ENCODE measurements around the gene CAMKMT. TPM values are rescaled to one million over a fixed set of nuclear protein-coding genes. Genes with fewer than 3 reads are reported as not detected.

The CAMKMT gene
- total RNA-seq, 1 experiment from 2014 or later, result 12.5 TPM

DNA sequence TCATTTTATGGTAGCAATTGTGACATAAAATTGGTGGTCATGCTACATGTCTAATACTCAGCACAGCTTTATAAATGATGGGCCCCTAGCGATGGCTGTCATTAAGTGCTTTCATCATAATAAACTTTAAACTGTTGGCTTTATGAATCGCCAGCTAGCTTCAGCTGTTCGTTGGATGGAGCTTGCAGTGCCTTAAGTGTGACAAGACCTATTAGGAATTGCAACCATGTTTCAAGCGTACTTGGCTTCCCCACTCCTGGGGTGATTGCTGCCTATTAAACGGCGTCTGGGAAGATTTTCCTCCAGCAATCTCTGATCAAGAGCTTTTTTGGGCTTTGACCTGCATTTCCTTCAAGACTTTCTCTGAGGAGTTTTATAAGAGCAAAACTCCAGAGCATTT, 415.3 kb downstream of the CAMKMT start:
- peaks cover 40% of the 10 kb centered on the region for H3K27me3 ChIP-seq (replicated peaks; ENCODE audit: insufficient read depth, low read depth, low read length, poor library complexity)
- ChIA-PET POLR2A (ENCODE audit: low non-redundant PET) (no interaction called here), CTCF (no interaction called here)
- TF ChIP-seq, protein P1, sequence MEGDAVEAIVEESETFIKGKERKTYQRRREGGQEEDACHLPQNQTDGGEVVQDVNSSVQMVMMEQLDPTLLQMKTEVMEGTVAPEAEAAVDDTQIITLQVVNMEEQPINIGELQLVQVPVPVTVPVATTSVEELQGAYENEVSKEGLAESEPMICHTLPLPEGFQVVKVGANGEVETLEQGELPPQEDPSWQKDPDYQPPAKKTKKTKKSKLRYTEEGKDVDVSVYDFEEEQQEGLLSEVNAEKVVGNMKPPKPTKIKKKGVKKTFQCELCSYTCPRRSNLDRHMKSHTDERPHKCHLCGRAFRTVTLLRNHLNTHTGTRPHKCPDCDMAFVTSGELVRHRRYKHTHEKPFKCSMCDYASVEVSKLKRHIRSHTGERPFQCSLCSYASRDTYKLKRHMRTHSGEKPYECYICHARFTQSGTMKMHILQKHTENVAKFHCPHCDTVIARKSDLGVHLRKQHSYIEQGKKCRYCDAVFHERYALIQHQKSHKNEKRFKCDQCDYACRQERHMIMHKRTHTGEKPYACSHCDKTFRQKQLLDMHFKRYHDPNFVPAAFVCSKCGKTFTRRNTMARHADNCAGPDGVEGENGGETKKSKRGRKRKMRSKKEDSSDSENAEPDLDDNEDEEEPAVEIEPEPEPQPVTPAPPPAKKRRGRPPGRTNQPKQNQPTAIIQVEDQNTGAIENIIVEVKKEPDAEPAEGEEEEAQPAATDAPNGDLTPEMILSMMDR (conservative IDR thresholded peaks at IDR 0.05; ENCODE audit: low read depth, low read length), result no peak
- TF ChIP-seq EZH2 (IDR thresholded peaks at IDR 0.05; ENCODE audit: borderline replicate concordance, low read depth, low read length, poor library complexity, severe bottlenecking), result no peak
- no peak for DNase-seq (ENCODE audit: low spot score)
- H3K27ac ChIP-seq (ENCODE audit: low read depth, low read length, poor library complexity, severe bottlenecking), result no peak overlapping the region
- peaks cover 36% of the 10 kb centered on the region for H3K4me1 ChIP-seq (ENCODE audit: insufficient read depth, low read length, poor library complexity, severe bottlenecking)
- H3K4me3 ChIP-seq (ENCODE audit: low read depth, low read length, poor library complexity, severe bottlenecking), result peak overlapping the region; percentile 14
- intact Hi-C loops (cut with micrococcal nuclease; ENCODE audit: unreplicated experiment), result loop anchor here (1.0 kb wide), 1 partner anchor 8 kb away; no protein-coding TSS in a partner anchor
- no TSS peak for BruUV-seq (replicated peaks)
- no peaks in the 10 kb centered on the region for H3K9me3 ChIP-seq (ENCODE audit: low read depth, low read length, poor library complexity, severe bottlenecking)
- H3K36me3 ChIP-seq (ENCODE audit: insufficient read depth, low read length, poor library complexity, severe bottlenecking), result no peaks in the 10 kb centered on the region

DNA sequence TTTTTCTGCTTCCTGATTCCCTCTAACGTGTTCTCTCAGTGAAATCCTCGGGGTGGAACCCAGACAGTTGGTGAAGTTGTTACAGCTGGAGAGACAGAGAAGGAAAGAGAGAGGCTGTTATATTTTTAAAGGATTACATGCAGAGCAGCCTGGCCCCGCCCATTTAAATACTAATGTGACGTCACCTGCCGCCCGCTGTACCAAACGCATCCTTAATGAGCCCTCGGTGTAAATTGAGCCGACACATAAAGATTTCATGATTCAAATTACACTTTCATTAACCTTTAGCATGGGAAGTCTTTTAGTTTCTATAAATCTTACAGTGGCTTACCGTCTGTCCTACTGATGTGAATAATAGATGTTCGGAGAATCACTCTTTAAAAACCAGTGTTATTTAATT, 415.8 kb downstream of the CAMKMT start:
- no peaks in the 10 kb centered on the region for H3K36me3 ChIP-seq (ENCODE audit: insufficient read depth, low read length, poor library complexity, severe bottlenecking)
- BruUV-seq (replicated peaks), result no TSS peak
- no peaks in the 10 kb centered on the region for H3K9me3 ChIP-seq (ENCODE audit: low read depth, low read length, poor library complexity, severe bottlenecking)
- POLR2A ChIA-PET (ENCODE audit: low non-redundant PET), result no interaction called here
- CTCF ChIA-PET, result no interaction called here
- H3K27me3 ChIP-seq (replicated peaks; ENCODE audit: insufficient read depth, low read depth, low read length, poor library complexity), result peaks cover 35% of the 10 kb centered on the region
- intact Hi-C loops (cut with micrococcal nuclease; ENCODE audit: unreplicated experiment), result loop anchor here (1.0 kb wide), 1 partner anchor 8 kb away; no protein-coding TSS in a partner anchor
- H3K27ac ChIP-seq (ENCODE audit: low read depth, low read length, poor library complexity, severe bottlenecking), result peak overlapping the region; percentile 10
- peak; percentile 88 for DNase-seq (ENCODE audit: low spot score)
- TF ChIP-seq EZH2 (IDR thresholded peaks at IDR 0.05; ENCODE audit: borderline replicate concordance, low read depth, low read length, poor library complexity, severe bottlenecking), result no peak
- TF ChIP-seq, protein P1 (conservative IDR thresholded peaks at IDR 0.05; ENCODE audit: low read depth, low read length), result no peak
- peak overlapping the region; percentile 14 for H3K4me3 ChIP-seq (ENCODE audit: low read depth, low read length, poor library complexity, severe bottlenecking)
- peaks cover 36% of the 10 kb centered on the region for H3K4me1 ChIP-seq (ENCODE audit: insufficient read depth, low read length, poor library complexity, severe bottlenecking)

DNA sequence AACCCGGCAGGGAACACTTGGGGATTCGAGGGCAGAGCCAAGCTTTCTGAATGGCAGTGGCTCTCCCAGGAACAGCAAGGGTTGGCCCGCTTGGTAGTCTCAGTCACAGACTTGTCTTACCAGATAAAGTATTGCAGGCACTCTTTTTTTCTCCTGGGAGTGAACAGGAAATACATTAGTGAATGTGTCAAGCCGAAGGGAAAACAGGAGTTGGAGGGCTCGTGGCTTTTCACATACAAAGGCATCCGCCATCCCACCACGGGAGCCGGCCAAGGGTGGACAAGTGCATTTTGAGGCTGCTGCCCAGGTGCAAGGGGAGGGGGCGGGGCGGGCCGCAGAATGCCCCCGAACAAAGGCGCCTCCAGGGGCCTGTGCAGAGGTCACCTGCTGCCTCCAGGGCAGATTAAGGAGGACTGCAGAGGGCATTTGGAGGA, 416.5 kb downstream of the CAMKMT start:
- Histone ChIP-seq H3K9me3 (ENCODE audit: low read depth, low read length, poor library complexity, severe bottlenecking) (no peaks in the 10 kb centered on the region), H3K27me3 (replicated peaks; ENCODE audit: insufficient read depth, low read depth, low read length, poor library complexity) (peaks cover 28% of the 10 kb centered on the region), H3K36me3 (ENCODE audit: insufficient read depth, low read length, poor library complexity, severe bottlenecking) (no peaks in the 10 kb centered on the region), H3K4me1 (ENCODE audit: insufficient read depth, low read length, poor library complexity, severe bottlenecking) (peaks cover 36% of the 10 kb centered on the region), H3K4me3 (ENCODE audit: low read depth, low read length, poor library complexity, severe bottlenecking) (peak overlapping the region; percentile 14), H3K27ac (ENCODE audit: low read depth, low read length, poor library complexity, severe bottlenecking) (peak overlapping the region; percentile 49)
- POLR2A ChIA-PET (ENCODE audit: low non-redundant PET), result no interaction called here
- CTCF ChIA-PET, result no interaction called here
- intact Hi-C loops (cut with micrococcal nuclease; ENCODE audit: unreplicated experiment), result no loop called here
- no TSS peak for BruUV-seq (replicated peaks)
- TF ChIP-seq, protein P1 (conservative IDR thresholded peaks at IDR 0.05; ENCODE audit: low read depth, low read length), result no peak
- no peak for TF ChIP-seq EZH2 (IDR thresholded peaks at IDR 0.05; ENCODE audit: borderline replicate concordance, low read depth, low read length, poor library complexity, severe bottlenecking)
- DNase-seq (ENCODE audit: low spot score), result peak; percentile 90
